IMR-90 (cell line): ENCODE measurements around the gene ARFGEF3. TPM values are rescaled to one million over a fixed set of nuclear protein-coding genes. Genes with fewer than 3 reads are reported as not detected.

ENCODE experiments used
- ATAC-seq: fragments of 200-7000 bp; cut with Tn5 transposase; 2 replicates; pipeline ENCODE4 v1.9.1; 2020; ENCODE audit warnings: low read depth, mild to moderate bottlenecking, moderate library complexity
- BruUV-seq: library from RNA; stranded (reverse); fragments of 400-500 nt; replicated peaks from 2 replicates; lab custom pipeline; 2021; lab: Mats Ljungman, UMichigan
- CTCF ChIA-PET: fragments of 300-600 bp; formaldehyde crosslinking; extraction: SDS; loops from one replicate; lab custom pipeline; 2021; ENCODE audit warnings: antibody characterized with exemption; lab: Yijun Ruan, JAX
- POLR2A ChIA-PET: fragments of 300-600 bp; sonication (Branson Sonifier 250); formaldehyde crosslinking; loops from one replicate; lab custom pipeline; 2022; ENCODE audit warnings: antibody characterized with exemption; ENCODE audit not compliant: unreplicated experiment; lab: Charles Lee
- DNase-seq: peaks from one replicate; pipeline ENCODE4 v3.0.0; 2013
- H2AFZ ChIP-seq: replicated peaks from 2 replicates; pipeline ENCODE3; 2013; ENCODE audit warnings: low read length, mild to moderate bottlenecking; ENCODE audit not compliant: poor library complexity
- H2AK5ac ChIP-seq: 2 replicates; pipeline ENCODE4 v1.6.1; 2013; ENCODE audit warnings: low read depth, low read length, inconsistent platforms
- H2AK9ac ChIP-seq: replicated peaks from 2 replicates; pipeline ENCODE3; 2013; ENCODE audit warnings: mild to moderate bottlenecking, low read depth, low read length, moderate library complexity; ENCODE audit not compliant: poor library complexity
- H2BK120ac ChIP-seq: 2 replicates; pipeline ENCODE4 v1.6.1; 2013; ENCODE audit warnings: low read depth, low read length, inconsistent platforms
- H2BK15ac ChIP-seq: 3 replicates; pipeline ENCODE4 v1.6.1; 2013; ENCODE audit warnings: low read depth, low read length, inconsistent platforms
- H2BK20ac ChIP-seq: 2 replicates; pipeline ENCODE4 v1.6.1; 2013; ENCODE audit warnings: low read depth, mild to moderate bottlenecking, inconsistent platforms, low read length, moderate library complexity
- H2BK5ac ChIP-seq: 2 replicates; pipeline ENCODE4 v1.6.1; 2013; ENCODE audit warnings: mild to moderate bottlenecking, low read depth, low read length, inconsistent platforms; ENCODE audit not compliant: poor library complexity, severe bottlenecking
- H3K14ac ChIP-seq: replicated peaks from 2 replicates; pipeline ENCODE4 v1.6.1; 2013; ENCODE audit warnings: low read depth, low read length, inconsistent platforms
- H3K18ac ChIP-seq: 2 replicates; pipeline ENCODE4 v1.6.1; 2013; ENCODE audit warnings: low read depth, low read length, control low read depth
- H3K23ac ChIP-seq: 2 replicates; pipeline ENCODE4 v1.6.1; 2013; ENCODE audit warnings: low read depth, low read length, inconsistent platforms
- H3K27ac ChIP-seq: 2 replicates; pipeline ENCODE4 v1.5.1; 2013; ENCODE audit warnings: mild to moderate bottlenecking, control low read depth, low read length; ENCODE audit not compliant: insufficient read depth
- H3K27me3 ChIP-seq: 2 replicates; pipeline ENCODE4 v1.6.1; 2013; ENCODE audit warnings: low read length; ENCODE audit not compliant: control insufficient read depth, insufficient read depth
- H3K36me3 ChIP-seq: 2 replicates; pipeline ENCODE4 v1.6.1; 2013; ENCODE audit warnings: low read length, mixed read lengths; ENCODE audit not compliant: control insufficient read depth, insufficient read depth
- H3K4ac ChIP-seq: 2 replicates; pipeline ENCODE4 v1.6.1; 2013; ENCODE audit warnings: low read depth, low read length, inconsistent platforms
- H3K4me1 ChIP-seq: 2 replicates; pipeline ENCODE4 v1.6.1; 2013; ENCODE audit warnings: low read length, mixed read lengths; ENCODE audit not compliant: control insufficient read depth, insufficient read depth
- H3K4me2 ChIP-seq: 2 replicates; pipeline ENCODE4 v1.6.1; 2013; ENCODE audit warnings: low read depth, mild to moderate bottlenecking, control low read depth, low read length, moderate library complexity
- H3K4me3 ChIP-seq: 2 replicates; pipeline ENCODE4 v1.5.1; 2013; ENCODE audit warnings: low read depth, mild to moderate bottlenecking, control low read depth, low read length, moderate library complexity; ENCODE audit not compliant: insufficient read depth
- H3K56ac ChIP-seq: 2 replicates; pipeline ENCODE4 v1.6.1; 2013; ENCODE audit warnings: low read length, inconsistent platforms; ENCODE audit not compliant: insufficient read depth; ENCODE audit errors: extremely low read depth
- H3K79me1 ChIP-seq, 2 experiments: 2 replicates each; pipeline ENCODE4 v1.6.1; 2013; ENCODE audit warnings: low read length in 2 of 2, inconsistent platforms in 1 of 2, low read depth in 1 of 2
- H3K9ac ChIP-seq: 2 replicates; pipeline ENCODE4 v1.6.1; 2013; ENCODE audit warnings: low read depth, low read length, control low read depth
- H3K9me1 ChIP-seq: 2 replicates; pipeline ENCODE4 v1.6.1; 2013; ENCODE audit warnings: low read length, inconsistent platforms; ENCODE audit not compliant: insufficient read depth
- H3K9me3 ChIP-seq: 2 replicates; pipeline ENCODE4 v1.6.1; 2013; ENCODE audit warnings: low read length; ENCODE audit not compliant: control insufficient read depth, insufficient read depth
- H4K20me1 ChIP-seq: 2 replicates; pipeline ENCODE4 v1.6.1; 2013; ENCODE audit warnings: low read length, inconsistent platforms; ENCODE audit not compliant: insufficient read depth
- H4K5ac ChIP-seq: 2 replicates; pipeline ENCODE4 v1.6.1; 2013; ENCODE audit warnings: mild to moderate bottlenecking, low read depth, low read length, control low read depth
- H4K8ac ChIP-seq, 2 experiments: 2 replicates each; pipeline ENCODE4 v1.6.1; 2013; ENCODE audit warnings: low read depth in 2 of 2, low read length in 2 of 2, control low read depth in 1 of 2, inconsistent platforms in 1 of 2
- H4K91ac ChIP-seq: 2 replicates; pipeline ENCODE4 v1.6.1; 2013; ENCODE audit warnings: low read depth, low read length, inconsistent platforms; ENCODE audit not compliant: insufficient read depth
- BHLHE40 ChIP-seq: fragments of 150-350 bp; IDR thresholded peaks from 2 replicates; pipeline ENCODE4 v1.6.1; 2016; ENCODE audit warnings: mild to moderate bottlenecking, low read depth, low read length
- CEBPB ChIP-seq: IDR thresholded peaks from 2 replicates; pipeline ENCODE4 v1.6.1; 2012; ENCODE audit warnings: low read depth, low read length, improper control_type of control experiment
- CHD1 ChIP-seq: IDR thresholded peaks from 2 replicates; pipeline ENCODE4 v1.6.1; 2012; ENCODE audit warnings: low read depth, low read length, improper control_type of control experiment
- ELK1 ChIP-seq: fragments of 150-350 bp; IDR thresholded peaks from 2 replicates; pipeline ENCODE4 v1.6.1; 2016; ENCODE audit warnings: low read depth, mild to moderate bottlenecking, low read length, moderate library complexity, borderline replicate concordance
- FOS ChIP-seq: fragments of 150-350 bp; IDR thresholded peaks from 2 replicates; pipeline ENCODE4 v1.6.1; 2016; ENCODE audit warnings: low read depth, low read length
- MXI1 ChIP-seq: IDR thresholded peaks from 2 replicates; pipeline ENCODE4 v1.6.1; 2012; ENCODE audit warnings: low read depth, mild to moderate bottlenecking, low read length, moderate library complexity, borderline replicate concordance
- NFE2L2 ChIP-seq: fragments of 150-350 bp; IDR thresholded peaks from 2 replicates; pipeline ENCODE4 v1.6.1; 2016; ENCODE audit warnings: low read depth, mild to moderate bottlenecking, low read length
- POLR2A ChIP-seq: IDR thresholded peaks from 2 replicates; pipeline ENCODE4 v1.6.1; 2012; ENCODE audit warnings: mild to moderate bottlenecking, low read depth, low read length
- RAD21 ChIP-seq: IDR thresholded peaks from 2 replicates; pipeline ENCODE4 v1.6.1; 2012; ENCODE audit warnings: low read length, improper control_type of control experiment
- RCOR1 ChIP-seq: IDR thresholded peaks from 2 replicates; pipeline ENCODE4 v1.6.1; 2012; ENCODE audit warnings: mild to moderate bottlenecking, low read length, improper control_type of control experiment; ENCODE audit not compliant: insufficient replicate concordance
- RFX5 ChIP-seq: IDR thresholded peaks from 2 replicates; pipeline ENCODE4 v1.8.0; 2012; ENCODE audit warnings: low read depth, mild to moderate bottlenecking, low read length, moderate library complexity
- SMC3 ChIP-seq: fragments of 150-350 bp; IDR thresholded peaks from 2 replicates; pipeline ENCODE4 v1.6.1; 2016; ENCODE audit warnings: low read depth, mild to moderate bottlenecking, antibody characterized with exemption, low read length, moderate library complexity
- USF2 ChIP-seq: fragments of 150-350 bp; IDR thresholded peaks from 2 replicates; pipeline ENCODE4 v1.6.1; 2017; ENCODE audit warnings: mild to moderate bottlenecking, antibody characterized with exemption, low read length, low read depth
- WGBS, 2 experiments: methylation state at CpG; one replicate each; pipeline versions ENCODE4 v1.1.5 to v1.1.7; 2013; ENCODE audit warnings: missing lambda C conversion rate in 2 of 2; ENCODE audit not compliant: insufficient read length in 1 of 2; ENCODE audit errors: extremely low coverage in 2 of 2; 5-methylcytosine and 5-hydroxymethylcytosine counted together
- dilution Hi-C: fragments of 300-500 bp; cut with HindIII; formaldehyde crosslinking; loops from one replicate; pipeline ENCODE4 v1.14.3; 2018; ENCODE audit warnings: low sequenced_read_pairs; ENCODE audit not compliant: unreplicated experiment
- in situ Hi-C: fragments of 300-500 bp; cut with MboI; formaldehyde crosslinking; loops from 3 replicates; pipeline ENCODE4 v1.14.3; 2019; ENCODE audit warnings: low sequenced_read_pairs, inconsistent platforms, mixed read lengths
- intact Hi-C: fragments of 100-400 bp; cut with micrococcal nuclease; formaldehyde crosslinking; loops from 2 replicates; pipeline ENCODE4 v1.10.0; 2022
- polyA plus RNA-seq, 3 experiments: library from polyadenylated mRNA; depleted of rRNA; stranded (reverse); fragments of >200 nt; gene quantifications; 2 replicates each; pipeline ENCODE4 v1.2.3, GENCODE V29; 2012; ENCODE audit warnings: low replicate concordance in 1 of 3
- total RNA-seq: library from RNA; depleted of rRNA; stranded (reverse); fragments of >200 nt; gene quantifications from 2 replicates; pipeline ENCODE4 v1.2.3, GENCODE V29; 2012
- TF ChIP-seq, protein P1 (sequence below): conservative IDR thresholded peaks from 2 replicates; pipeline ENCODE4 v1.5.1; 2012; ENCODE audit warnings: mild to moderate bottlenecking, low read depth, low read length, improper control_type of control experiment

The ARFGEF3 gene
- total and polyA plus RNA-seq, 2 of the 4 experiments (the other 2 are of a cell fraction) = under 0.01 to 0.02 TPM

DNA sequence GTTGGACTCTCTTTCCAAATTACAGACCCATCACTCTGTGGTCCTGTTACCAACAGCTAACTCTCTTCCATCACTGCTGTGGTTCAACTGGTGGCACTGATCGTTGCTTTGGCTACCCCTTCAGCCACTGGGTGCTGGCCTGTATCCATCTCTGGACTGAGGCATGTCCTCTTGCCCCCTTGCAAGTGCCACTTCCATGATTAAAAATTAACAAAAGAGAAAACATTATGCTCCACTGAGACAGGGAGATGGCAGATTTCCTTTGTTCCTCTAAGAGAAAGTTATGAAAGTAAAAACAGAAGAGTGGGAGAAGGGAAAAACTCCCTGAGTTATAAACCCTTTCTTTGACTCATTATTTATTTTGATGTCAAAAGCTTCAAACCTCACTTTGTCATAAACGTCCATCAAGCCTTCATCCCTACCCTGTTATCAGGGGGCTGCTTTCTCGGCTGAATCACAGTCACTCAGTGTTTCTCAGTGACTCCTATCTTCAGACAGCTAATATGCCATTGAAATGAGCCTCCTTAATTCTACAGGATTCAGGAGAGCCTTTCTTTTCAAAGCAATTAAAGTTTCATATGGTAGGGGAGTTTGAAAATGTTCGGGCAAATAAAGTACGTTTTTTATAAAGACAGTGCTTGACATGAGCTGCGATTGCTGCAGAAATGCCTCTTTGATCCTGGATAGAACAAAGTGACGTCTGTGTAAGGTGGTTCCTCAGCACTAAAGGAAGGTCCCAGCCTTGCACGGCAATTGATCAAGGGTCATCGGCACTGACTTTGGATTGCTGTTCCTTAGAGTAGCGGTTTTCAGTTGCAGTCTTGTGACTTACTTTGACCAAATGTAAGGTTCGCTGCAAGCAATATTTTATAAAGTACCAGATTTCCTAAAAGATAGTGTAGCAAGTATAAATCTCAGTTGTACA, 106.5 kb downstream of the ARFGEF3 start:
- H4K8ac ChIP-seq = no peak overlapping the region
- no peak overlapping the region for H3K4ac ChIP-seq
- no peak overlapping the region for H3K4me2 ChIP-seq
- no peak for ATAC-seq
- in situ Hi-C loops (no loop called here), dilution Hi-C loops (no loop called here), intact Hi-C loops (no loop called here)
- no peak overlapping the region for H4K91ac ChIP-seq
- no peak overlapping the region for H3K23ac ChIP-seq
- no peak overlapping the region for H3K56ac ChIP-seq
- H3K9me1 ChIP-seq = no peaks in the 10 kb centered on the region
- no peak for DNase-seq
- CTCF ChIA-PET = interaction anchor here (1.0 kb wide), 1 partner anchor 19 kb away, joined by 4 read pairs; no protein-coding TSS in a partner anchor
- no peak overlapping the region for H3K4me3 ChIP-seq
- POLR2A ChIA-PET = no interaction called here
- H3K9me3 ChIP-seq = no peaks in the 10 kb centered on the region
- H2AK9ac ChIP-seq = no peak overlapping the region
- no peaks in the 10 kb centered on the region for H3K36me3 ChIP-seq
- no peak overlapping the region for H2BK120ac ChIP-seq
- no peak overlapping the region for H3K27ac ChIP-seq
- H3K18ac ChIP-seq = no peak overlapping the region
- H3K27me3 ChIP-seq = peaks cover 31% of the 10 kb centered on the region
- no peak overlapping the region for H2BK15ac ChIP-seq
- no TSS peak for BruUV-seq
- no peak overlapping the region for H2BK20ac ChIP-seq
- no peaks in the 10 kb centered on the region for H3K4me1 ChIP-seq
- no peak overlapping the region for H4K5ac ChIP-seq
- WGBS, 2 experiments = 37% methylated on average over 3 of the region's 11 CpGs; no CpG with 5 or more reads in 1 of the 2 experiments
- no peak overlapping the region for H3K9ac ChIP-seq
- H2BK5ac ChIP-seq = no peak overlapping the region
- no peak overlapping the region for H2AFZ ChIP-seq
- H2AK5ac ChIP-seq = no peak overlapping the region
- H3K79me1 ChIP-seq = no peaks in the 10 kb centered on the region
- H3K14ac ChIP-seq = no peak overlapping the region
- no peaks in the 10 kb centered on the region for H4K20me1 ChIP-seq
- TF ChIP-seq RFX5 = no peak
- TF ChIP-seq ELK1 = no peak
- no peak for TF ChIP-seq FOS
- TF ChIP-seq RAD21 = no peak
- no peak for TF ChIP-seq RCOR1
- TF ChIP-seq POLR2A = no peak
- no peak for TF ChIP-seq USF2
- TF ChIP-seq, protein P1, sequence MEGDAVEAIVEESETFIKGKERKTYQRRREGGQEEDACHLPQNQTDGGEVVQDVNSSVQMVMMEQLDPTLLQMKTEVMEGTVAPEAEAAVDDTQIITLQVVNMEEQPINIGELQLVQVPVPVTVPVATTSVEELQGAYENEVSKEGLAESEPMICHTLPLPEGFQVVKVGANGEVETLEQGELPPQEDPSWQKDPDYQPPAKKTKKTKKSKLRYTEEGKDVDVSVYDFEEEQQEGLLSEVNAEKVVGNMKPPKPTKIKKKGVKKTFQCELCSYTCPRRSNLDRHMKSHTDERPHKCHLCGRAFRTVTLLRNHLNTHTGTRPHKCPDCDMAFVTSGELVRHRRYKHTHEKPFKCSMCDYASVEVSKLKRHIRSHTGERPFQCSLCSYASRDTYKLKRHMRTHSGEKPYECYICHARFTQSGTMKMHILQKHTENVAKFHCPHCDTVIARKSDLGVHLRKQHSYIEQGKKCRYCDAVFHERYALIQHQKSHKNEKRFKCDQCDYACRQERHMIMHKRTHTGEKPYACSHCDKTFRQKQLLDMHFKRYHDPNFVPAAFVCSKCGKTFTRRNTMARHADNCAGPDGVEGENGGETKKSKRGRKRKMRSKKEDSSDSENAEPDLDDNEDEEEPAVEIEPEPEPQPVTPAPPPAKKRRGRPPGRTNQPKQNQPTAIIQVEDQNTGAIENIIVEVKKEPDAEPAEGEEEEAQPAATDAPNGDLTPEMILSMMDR = no peak
- no peak for TF ChIP-seq CHD1
- no peak for TF ChIP-seq MXI1
- TF ChIP-seq NFE2L2 = no peak
- no peak for TF ChIP-seq SMC3
- no peak for TF ChIP-seq BHLHE40
- TF ChIP-seq CEBPB = no peak
